ENCODE measurements around the gene CCDC60. TPM values are rescaled to one million over a fixed set of nuclear protein-coding genes. Genes with fewer than 3 reads are reported as not detected.

The CCDC60 gene
- polyA plus RNA-seq, 3 donors, result not detected

DNA sequence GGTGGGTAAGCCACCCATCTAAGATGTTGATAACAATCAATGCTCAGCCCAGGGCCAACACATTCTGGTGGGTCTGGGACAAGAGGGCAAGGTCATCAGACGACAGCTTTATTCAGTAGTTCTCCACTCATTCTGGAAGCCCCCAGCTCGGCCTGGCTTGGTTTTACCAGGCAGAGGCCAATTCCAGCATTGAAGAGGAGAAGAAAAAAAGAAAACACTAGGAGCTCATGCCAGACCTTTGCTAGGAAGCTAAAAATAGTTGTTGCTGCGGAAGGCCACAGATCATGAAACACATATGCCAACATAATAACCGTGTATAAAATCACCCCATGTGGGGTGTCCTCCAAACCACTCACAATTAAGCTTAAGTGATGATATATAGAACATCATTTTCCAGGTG, 44.4 kb downstream of the CCDC60 start:
- no peak overlapping the region for H3K4me3 ChIP-seq (replicated peaks in 1 of 3; ENCODE audit: low read depth in 2 of 3, low read length in 3 of 3)
- H3K27me3 ChIP-seq (ENCODE audit: control insufficient read depth in 2 of 2, insufficient read depth in 2 of 2, low read length in 2 of 2), result no peaks in the 10 kb centered on the region
- no peaks in the 10 kb centered on the region for H3K36me3 ChIP-seq (replicated peaks in 1 of 2; ENCODE audit: control insufficient read depth in 1 of 2, insufficient read depth in 2 of 2, low read length in 2 of 2)
- intact Hi-C loops (cut with micrococcal nuclease), result no loop called here
- Mint-ChIP-seq H3K27me3 (ENCODE audit: low read depth in 3 of 3) (peaks cover 0 to 2% (median 1%) of the 10 kb centered on the region in 3 donors), H3K36me3 (no peaks in the 10 kb centered on the region), H3K27ac (no peak overlapping the region), H3K9me3 (peaks cover 2 to 13% (median 3%) of the 10 kb centered on the region in 7 donors), H3K4me3 (no peak overlapping the region), H3K4me1 (peaks cover 19% of the 10 kb centered on the region)
- no peak overlapping the region for H3K4me2 ChIP-seq (replicated peaks; ENCODE audit: extremely low read depth, low read length, poor library complexity, severe bottlenecking)
- no CpG with 5 or more reads among the region's 4 CpGs for WGBS (ENCODE audit: insufficient coverage)
- H3K9ac ChIP-seq (ENCODE audit: insufficient read depth, low read length, poor library complexity, severe bottlenecking), result no peak overlapping the region
- no peak overlapping the region for H2AFZ ChIP-seq (ENCODE audit: insufficient read depth, low read depth, low read length, poor library complexity, severe bottlenecking)
- no peaks in the 10 kb centered on the region for H4K20me1 ChIP-seq (ENCODE audit: insufficient read depth, low read length)
- H3K4me1 ChIP-seq (ENCODE audit: control insufficient read depth in 1 of 2, insufficient read depth in 2 of 2, low read length in 2 of 2), result peaks cover 5 to 15% of the 10 kb centered on the region in 2 donors
- TF ChIP-seq, protein P1, sequence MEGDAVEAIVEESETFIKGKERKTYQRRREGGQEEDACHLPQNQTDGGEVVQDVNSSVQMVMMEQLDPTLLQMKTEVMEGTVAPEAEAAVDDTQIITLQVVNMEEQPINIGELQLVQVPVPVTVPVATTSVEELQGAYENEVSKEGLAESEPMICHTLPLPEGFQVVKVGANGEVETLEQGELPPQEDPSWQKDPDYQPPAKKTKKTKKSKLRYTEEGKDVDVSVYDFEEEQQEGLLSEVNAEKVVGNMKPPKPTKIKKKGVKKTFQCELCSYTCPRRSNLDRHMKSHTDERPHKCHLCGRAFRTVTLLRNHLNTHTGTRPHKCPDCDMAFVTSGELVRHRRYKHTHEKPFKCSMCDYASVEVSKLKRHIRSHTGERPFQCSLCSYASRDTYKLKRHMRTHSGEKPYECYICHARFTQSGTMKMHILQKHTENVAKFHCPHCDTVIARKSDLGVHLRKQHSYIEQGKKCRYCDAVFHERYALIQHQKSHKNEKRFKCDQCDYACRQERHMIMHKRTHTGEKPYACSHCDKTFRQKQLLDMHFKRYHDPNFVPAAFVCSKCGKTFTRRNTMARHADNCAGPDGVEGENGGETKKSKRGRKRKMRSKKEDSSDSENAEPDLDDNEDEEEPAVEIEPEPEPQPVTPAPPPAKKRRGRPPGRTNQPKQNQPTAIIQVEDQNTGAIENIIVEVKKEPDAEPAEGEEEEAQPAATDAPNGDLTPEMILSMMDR (IDR thresholded peaks at IDR 0.05), result no peak
- H3K9me3 ChIP-seq (replicated peaks in 1 of 2; ENCODE audit: control insufficient read depth in 1 of 2, insufficient read depth in 1 of 2, low read length in 2 of 2), result peaks cover 0 to 6% of the 10 kb centered on the region in 2 donors
- H3K27ac ChIP-seq (ENCODE audit: low read depth in 1 of 2, low read length in 2 of 2), result no peak overlapping the region
- no peaks in the 10 kb centered on the region for H3K79me2 ChIP-seq (ENCODE audit: insufficient read depth, low read length)
- no peak for DNase-seq

DNA sequence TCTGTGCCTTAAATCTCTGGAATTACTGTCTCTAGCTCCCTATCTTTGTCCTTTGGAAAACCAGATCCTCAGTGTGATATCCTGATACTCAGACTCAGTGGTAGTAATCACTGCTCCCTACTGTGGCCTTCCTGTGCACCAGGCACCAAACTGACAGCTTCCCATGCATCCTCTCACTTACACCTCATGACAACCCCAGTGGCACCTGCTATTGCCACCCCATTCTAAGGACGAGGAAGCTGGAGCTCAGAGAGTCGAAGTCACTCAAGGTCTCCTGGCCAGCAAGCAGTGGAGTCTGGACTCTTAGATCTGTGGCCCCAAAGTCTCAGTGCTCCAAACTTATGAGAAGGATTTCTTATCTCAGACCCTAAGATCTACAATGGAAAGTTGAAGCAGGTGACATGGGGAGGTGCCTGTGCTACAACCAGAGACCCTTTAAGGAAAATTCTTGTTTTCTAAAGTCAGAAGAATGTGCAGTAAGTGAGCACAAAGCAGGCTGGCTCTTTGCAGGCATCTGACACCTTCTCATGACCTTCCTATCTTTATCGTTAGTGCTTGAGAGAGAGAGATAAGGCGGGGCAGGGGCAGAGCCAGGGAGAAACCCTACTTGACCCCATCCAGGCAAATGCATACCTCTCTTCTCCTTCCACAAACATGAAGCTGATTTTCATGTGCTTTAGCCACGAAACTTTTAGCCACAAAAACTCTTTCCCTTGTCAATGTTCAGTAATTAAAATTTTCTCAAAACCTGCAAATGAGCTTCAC, 47.1 kb downstream of the CCDC60 start:
- Mint-ChIP-seq H3K27ac (no peak overlapping the region), H3K4me1 (no peaks in the 10 kb centered on the region)
- TF ChIP-seq, protein P1 (IDR thresholded peaks at IDR 0.05), result no peak

More for the DNA sequence above, 47.1 kb downstream of the CCDC60 start:
- Mint-ChIP-seq H3K4me3 (no peak overlapping the region), H3K27me3 (ENCODE audit: low read depth in 3 of 3) (peaks cover 0 to 2% (median 1%) of the 10 kb centered on the region in 3 donors), H3K36me3 (no peaks in the 10 kb centered on the region), H3K9me3 (peaks cover 3 to 10% (median 6%) of the 10 kb centered on the region in 7 donors)
- Histone ChIP-seq H3K4me1 (ENCODE audit: control insufficient read depth in 1 of 2, insufficient read depth in 2 of 2, low read length in 2 of 2) (no peaks in the 10 kb centered on the region), H3K9ac (ENCODE audit: insufficient read depth, low read length, poor library complexity, severe bottlenecking) (no peak overlapping the region), H3K36me3 (replicated peaks in 1 of 2; ENCODE audit: control insufficient read depth in 1 of 2, insufficient read depth in 2 of 2, low read length in 2 of 2) (no peaks in the 10 kb centered on the region), H2AFZ (ENCODE audit: insufficient read depth, low read depth, low read length, poor library complexity, severe bottlenecking) (no peak overlapping the region), H3K4me2 (replicated peaks; ENCODE audit: extremely low read depth, low read length, poor library complexity, severe bottlenecking) (no peak overlapping the region), H3K27ac (ENCODE audit: low read depth in 1 of 2, low read length in 2 of 2) (no peak overlapping the region), H3K4me3 (replicated peaks in 1 of 3; ENCODE audit: low read depth in 2 of 3, low read length in 3 of 3) (no peak overlapping the region), H4K20me1 (ENCODE audit: insufficient read depth, low read length) (no peaks in the 10 kb centered on the region), H3K27me3 (ENCODE audit: control insufficient read depth in 2 of 2, insufficient read depth in 2 of 2, low read length in 2 of 2) (no peaks in the 10 kb centered on the region), H3K9me3 (replicated peaks in 1 of 2; ENCODE audit: control insufficient read depth in 1 of 2, insufficient read depth in 1 of 2, low read length in 2 of 2) (peaks cover 0 to 6% of the 10 kb centered on the region in 2 donors), H3K79me2 (ENCODE audit: insufficient read depth, low read length) (no peaks in the 10 kb centered on the region)
- intact Hi-C loops (cut with micrococcal nuclease), result no loop called here
- no peak for DNase-seq
- WGBS (ENCODE audit: insufficient coverage), result 70% methylated on average over 3 of the region's 5 CpGs

All from CD14-positive monocyte (primary cell).